Measurements from ENCODE around the gene TIMM17B.

TIMM17B gene

DNA sequence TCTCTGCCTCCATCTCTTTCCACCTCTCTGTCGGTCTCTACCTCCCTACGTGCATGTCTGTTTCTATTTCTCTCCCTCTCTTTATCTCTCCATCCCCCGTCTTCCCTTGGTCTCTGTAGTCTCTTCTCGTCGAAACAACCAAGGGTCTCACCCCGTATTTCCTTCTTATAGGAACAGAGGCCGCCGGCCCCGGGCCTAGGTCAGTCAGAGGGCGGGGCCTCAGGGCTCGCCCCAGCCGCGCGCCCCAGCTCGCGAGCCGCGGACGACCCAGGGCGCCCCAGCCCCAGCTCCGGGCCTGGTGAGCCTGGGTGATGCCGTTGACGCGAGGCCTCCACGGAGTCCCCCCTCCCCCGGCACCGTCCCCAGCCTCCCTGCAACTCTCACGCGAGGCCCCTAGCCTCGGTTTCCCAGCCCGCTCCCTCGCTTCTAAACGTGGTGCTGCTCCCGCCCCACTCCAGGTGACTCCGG, 6.6 kb downstream of the TIMM17B start:
- no peak for TF ChIP-seq EP300 (IDR thresholded peaks at IDR 0.05; ENCODE audit: borderline replicate concordance)

DNA sequence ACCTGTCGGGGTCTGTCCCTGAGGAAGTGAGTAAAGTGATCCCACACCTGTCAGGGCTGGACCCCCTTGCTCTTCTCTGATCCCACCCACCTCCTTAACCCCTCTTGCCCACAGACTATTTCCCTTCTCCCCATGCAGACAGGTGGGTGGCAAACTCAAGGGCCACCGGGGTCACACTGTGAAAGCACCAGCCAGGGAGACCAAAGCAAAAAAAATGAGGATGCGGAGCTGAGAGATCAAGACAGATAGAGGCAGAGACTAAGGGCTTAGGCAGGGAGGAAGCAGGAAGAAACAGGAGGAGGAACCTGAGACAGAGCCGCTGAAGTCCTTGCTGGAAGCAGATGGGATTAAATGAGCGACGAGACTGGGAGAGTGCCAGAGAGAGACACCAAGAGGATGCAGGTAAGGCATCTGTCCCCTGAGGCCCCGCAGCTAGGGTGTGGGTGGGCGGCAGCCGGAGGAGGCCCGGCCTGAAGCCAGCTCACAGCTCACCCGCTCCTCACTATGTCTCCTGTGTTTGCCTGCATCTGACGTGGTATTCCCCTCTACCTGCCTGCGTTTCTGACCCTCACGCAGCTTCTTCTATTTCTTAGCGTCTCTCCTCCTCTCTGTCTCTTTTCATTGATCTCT, 7.2 kb downstream of the TIMM17B start:
- TF ChIP-seq EGR1 (IDR thresholded peaks at IDR 0.05) (0 out of 2 replicates have a peak, but pooled peaks have one; percentile 12), REST (IDR thresholded peaks at IDR 0.05; ENCODE audit: low read depth) (no peak)

DNA sequence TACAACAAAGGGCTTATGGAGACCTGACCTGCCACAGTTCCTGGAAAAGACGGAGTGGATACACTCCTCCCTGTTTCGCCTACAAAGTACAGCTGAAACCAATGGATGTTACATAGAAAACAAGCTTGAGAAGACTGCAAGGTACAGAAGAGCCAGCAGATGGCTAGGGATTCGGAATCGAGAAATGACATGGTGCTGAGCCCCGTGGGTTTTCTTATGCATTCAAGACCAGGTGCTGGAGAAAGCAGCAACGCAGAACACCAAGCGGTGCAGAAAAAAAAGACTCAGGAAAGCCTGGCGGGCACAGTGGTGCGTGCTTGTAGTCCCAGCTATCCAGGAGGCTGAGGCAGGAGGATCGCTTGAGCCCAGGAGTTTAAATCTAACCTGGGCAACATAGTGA, 13.8 kb downstream of the TIMM17B start:
- TF ChIP-seq EP300 (IDR thresholded peaks at IDR 0.05; ENCODE audit: borderline replicate concordance) = no peak
- TF ChIP-seq ZBTB7A (IDR thresholded peaks at IDR 0.05; ENCODE audit: low read depth) = no peak
- no peak for TF ChIP-seq CEBPB (IDR thresholded peaks at IDR 0.05)
- TF ChIP-seq RAD21 (IDR thresholded peaks at IDR 0.05; ENCODE audit: low read depth) = no peak
- TF ChIP-seq, protein P1, sequence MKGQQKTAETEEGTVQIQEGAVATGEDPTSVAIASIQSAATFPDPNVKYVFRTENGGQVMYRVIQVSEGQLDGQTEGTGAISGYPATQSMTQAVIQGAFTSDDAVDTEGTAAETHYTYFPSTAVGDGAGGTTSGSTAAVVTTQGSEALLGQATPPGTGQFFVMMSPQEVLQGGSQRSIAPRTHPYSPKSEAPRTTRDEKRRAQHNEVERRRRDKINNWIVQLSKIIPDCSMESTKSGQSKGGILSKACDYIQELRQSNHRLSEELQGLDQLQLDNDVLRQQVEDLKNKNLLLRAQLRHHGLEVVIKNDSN (IDR thresholded peaks at IDR 0.05) = no peak
- no peak for TF ChIP-seq CREB1 (IDR thresholded peaks at IDR 0.05; ENCODE audit: low read depth)
- no peak for TF ChIP-seq TCF12 (IDR thresholded peaks at IDR 0.05; ENCODE audit: low read depth)
- TF ChIP-seq EGR1 (IDR thresholded peaks at IDR 0.05) = no peak
- no peak for TF ChIP-seq FOXM1 (IDR thresholded peaks at IDR 0.05; ENCODE audit: borderline replicate concordance, low read depth)
- no peak for TF ChIP-seq REST (IDR thresholded peaks at IDR 0.05; ENCODE audit: low read depth)
- TF ChIP-seq YY1 (IDR thresholded peaks at IDR 0.05; ENCODE audit: low read depth) = no peak
- no peak for TF ChIP-seq MAX (IDR thresholded peaks at IDR 0.05)
- no peak for TF ChIP-seq TAF1 (IDR thresholded peaks at IDR 0.05; ENCODE audit: low read depth)
- no peak for TF ChIP-seq NFIC (IDR thresholded peaks at IDR 0.05)
- TF ChIP-seq TEAD4 (IDR thresholded peaks at IDR 0.05) = no peak

GRCh38 chrX:48864210-48864609, 33.4 kb downstream of the TIMM17B start:
- TF ChIP-seq TAF1 (IDR thresholded peaks at IDR 0.05; ENCODE audit: low read depth) = no peak
- no peak for TF ChIP-seq MAX (IDR thresholded peaks at IDR 0.05)
- TF ChIP-seq EP300 (IDR thresholded peaks at IDR 0.05; ENCODE audit: borderline replicate concordance) = no peak
- TF ChIP-seq REST (IDR thresholded peaks at IDR 0.05; ENCODE audit: low read depth) = no peak
- no peak for TF ChIP-seq TCF12 (IDR thresholded peaks at IDR 0.05; ENCODE audit: low read depth)
- TF ChIP-seq YY1 (IDR thresholded peaks at IDR 0.05; ENCODE audit: low read depth) = no peak
- no peak for TF ChIP-seq TEAD4 (IDR thresholded peaks at IDR 0.05)
- TF ChIP-seq FOXM1 (IDR thresholded peaks at IDR 0.05; ENCODE audit: borderline replicate concordance, low read depth) = no peak
- TF ChIP-seq EGR1 (IDR thresholded peaks at IDR 0.05) = no peak
- no peak for TF ChIP-seq CREB1 (IDR thresholded peaks at IDR 0.05; ENCODE audit: low read depth)
- TF ChIP-seq, protein P1 (IDR thresholded peaks at IDR 0.05) = no peak
- no peak for TF ChIP-seq CEBPB (IDR thresholded peaks at IDR 0.05)
- no peak for TF ChIP-seq RAD21 (IDR thresholded peaks at IDR 0.05; ENCODE audit: low read depth)
- TF ChIP-seq ZBTB7A (IDR thresholded peaks at IDR 0.05; ENCODE audit: low read depth) = no peak
- no peak for TF ChIP-seq NFIC (IDR thresholded peaks at IDR 0.05)

GRCh38 chrX:48854898-48855297, 42.7 kb downstream of the TIMM17B start:
- peak; percentile 31 for TF ChIP-seq RAD21 (IDR thresholded peaks at IDR 0.05; ENCODE audit: low read depth)
- TF ChIP-seq ZBTB7A (IDR thresholded peaks at IDR 0.05; ENCODE audit: low read depth) = no peak
- TF ChIP-seq REST (IDR thresholded peaks at IDR 0.05; ENCODE audit: low read depth) = no peak
- no peak for TF ChIP-seq EP300 (IDR thresholded peaks at IDR 0.05; ENCODE audit: borderline replicate concordance)
